GM12878 (cell line): Measurements from ENCODE around the gene MAP3K5. TPM values are rescaled to one million over a fixed set of nuclear protein-coding genes. Genes with fewer than 3 reads are reported as not detected.

Experiments used
- BCLAF1 ChIP-seq: fragments of 450-650 bp; IDR thresholded peaks from 2 replicates; pipeline ENCODE4 v1.6.1; 2017; ENCODE audit warnings: antibody characterized with exemption, mild to moderate bottlenecking, moderate library complexity
- CEBPB ChIP-seq, 2 experiments: fragments of 150-350 bp in 1 of 2; IDR thresholded peaks; 2 replicates each; pipeline ENCODE4 v1.6.1; 2012 to 2014; ENCODE audit warnings: low read depth in 2 of 2, low read length in 2 of 2, borderline replicate concordance in 1 of 2, inconsistent platforms in 1 of 2
- EED ChIP-seq: sonication (generic); IDR thresholded peaks from 2 replicates; pipeline ENCODE4 v1.6.1; 2016; ENCODE audit warnings: antibody characterized with exemption, low read depth
- FOXM1 ChIP-seq: IDR thresholded peaks from 2 replicates; pipeline ENCODE4 v1.6.1; 2012; ENCODE audit warnings: low read depth, mild to moderate bottlenecking, inconsistent platforms, low read length, moderate library complexity
- GABPA ChIP-seq: IDR thresholded peaks from 2 replicates; pipeline ENCODE4 v1.6.1; 2014; ENCODE audit warnings: antibody characterized with exemption, low read depth, mild to moderate bottlenecking, inconsistent platforms
- IRF5 ChIP-seq: fragments of 450-650 bp; IDR thresholded peaks from 2 replicates; pipeline ENCODE4 v1.6.1; 2017; ENCODE audit warnings: borderline replicate concordance
- MEF2A ChIP-seq: IDR thresholded peaks from 2 replicates; pipeline ENCODE4 v1.6.1; 2011; ENCODE audit warnings: low read depth, mild to moderate bottlenecking, low read length, moderate library complexity; ENCODE audit not compliant: insufficient read depth
- NFYB ChIP-seq: IDR thresholded peaks from 2 replicates; pipeline ENCODE4 v1.6.1; 2011; ENCODE audit warnings: low read depth, mild to moderate bottlenecking, low read length, improper control_type of control experiment, moderate library complexity; ENCODE audit not compliant: insufficient read depth
- REST ChIP-seq: IDR thresholded peaks from 2 replicates; pipeline ENCODE4 v1.6.1; 2012; ENCODE audit warnings: mild to moderate bottlenecking, low read depth, low read length
- SUZ12 ChIP-seq: fragments of 200-600 bp; sonication (generic); IDR thresholded peaks from one replicate; pipeline ENCODE4 v1.6.1; 2018; ENCODE audit warnings: antibody characterized with exemption, mild to moderate bottlenecking; ENCODE audit not compliant: unreplicated experiment
- TBL1XR1 ChIP-seq: IDR thresholded peaks from 2 replicates; pipeline ENCODE4 v1.6.1; 2012; ENCODE audit warnings: low read depth, low read length, improper control_type of control experiment
- YY1 ChIP-seq: IDR thresholded peaks from 2 replicates; pipeline ENCODE4 v1.6.1; 2011; ENCODE audit warnings: low read depth, mild to moderate bottlenecking, low read length
- ZNF24 ChIP-seq: fragments of 450-650 bp; IDR thresholded peaks from 2 replicates; pipeline ENCODE4 v1.6.1; 2017; ENCODE audit warnings: antibody characterized with exemption, mild to moderate bottlenecking
- ZNF592 ChIP-seq: fragments of 450-650 bp; IDR thresholded peaks from 2 replicates; pipeline ENCODE4 v1.6.1; 2017; ENCODE audit warnings: mild to moderate bottlenecking, moderate library complexity
- polyA plus RNA-seq, 11 experiments: library from polyadenylated mRNA; depleted of rRNA in 4 of 11; unstranded in 6 of 11; stranded (reverse) in 5 of 11; fragments of >200 nt; fragmentation: Nextera tagmentation in 4 of 11; fragmentation: Illumina TruSeq in 1 of 11; extraction: Ambion mirVana in 4 of 11; extraction: Trizol in 1 of 11; gene quantifications; 1 replicate in 1 of 11; 2 replicates in 10 of 11; pipeline versions ENCODE4 v1.2.1 to v1.2.3, GENCODE V29; 2011 to 2016; ENCODE audit warnings: inconsistent platforms in 2 of 11, missing spikeins in 2 of 11, low read depth in 1 of 11
- total RNA-seq, 4 experiments: library from RNA; depleted of rRNA in 3 of 4; stranded (reverse); fragments of >200 nt in 3 of 4; fragmentation: Illumina TruSeq in 1 of 4; extraction: Trizol in 1 of 4; gene quantifications; 2 replicates each; pipeline versions ENCODE4 v1.2.1 to v1.2.3, GENCODE V29; 2013 to 2021
- TF ChIP-seq, protein P1 (sequence below): IDR thresholded peaks from 2 replicates; pipeline ENCODE4 v1.6.1; 2011; ENCODE audit warnings: borderline replicate concordance, low read depth, mild to moderate bottlenecking, moderate library complexity, mixed read lengths, low read length; ENCODE audit not compliant: insufficient read depth; ENCODE audit errors: extremely low read length

Gene MAP3K5
- total and polyA plus RNA-seq, 10 of the 15 experiments (the other 5 are each of a cell fraction or from before 2014, with no cell fraction given) = 5.4 to 34.3 (median 26.4) TPM

DNA sequence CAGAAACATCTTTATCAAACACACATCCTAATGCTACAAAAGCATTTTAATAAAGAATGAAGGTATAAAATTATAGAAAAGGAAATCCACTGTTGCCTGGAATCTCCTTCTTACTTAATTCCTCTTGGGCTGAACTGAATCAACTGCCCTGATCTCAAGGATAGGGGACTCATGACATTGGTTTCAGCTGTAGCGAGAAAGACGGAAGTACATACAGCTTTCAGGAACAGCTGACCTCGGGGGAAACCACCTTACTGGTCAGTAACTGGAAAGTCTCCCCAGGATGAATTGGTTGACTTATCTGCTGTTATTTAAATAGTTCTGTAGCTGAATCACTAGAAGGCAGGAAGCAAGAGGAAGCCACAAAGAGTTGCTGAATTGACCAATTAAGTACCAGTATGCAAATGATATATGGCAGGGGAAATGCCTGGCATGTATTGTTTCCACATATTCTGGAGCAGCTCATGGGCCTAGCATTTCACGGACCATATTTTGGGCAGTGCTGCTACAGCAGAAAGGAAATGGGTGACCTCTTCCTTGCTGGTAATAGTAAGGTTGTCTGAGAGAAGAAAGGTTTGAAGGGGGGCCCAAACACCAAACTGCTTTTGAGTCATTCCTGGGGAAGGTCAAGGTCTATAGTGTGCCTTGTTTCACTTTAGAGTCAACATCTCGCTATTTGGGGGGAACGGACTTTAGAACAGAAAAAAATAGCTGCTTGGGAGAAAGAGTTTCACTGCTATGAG lies 198.4 kb downstream of the MAP3K5 start (continued):
- TF ChIP-seq ZNF592 = no peak
- TF ChIP-seq, protein P1, sequence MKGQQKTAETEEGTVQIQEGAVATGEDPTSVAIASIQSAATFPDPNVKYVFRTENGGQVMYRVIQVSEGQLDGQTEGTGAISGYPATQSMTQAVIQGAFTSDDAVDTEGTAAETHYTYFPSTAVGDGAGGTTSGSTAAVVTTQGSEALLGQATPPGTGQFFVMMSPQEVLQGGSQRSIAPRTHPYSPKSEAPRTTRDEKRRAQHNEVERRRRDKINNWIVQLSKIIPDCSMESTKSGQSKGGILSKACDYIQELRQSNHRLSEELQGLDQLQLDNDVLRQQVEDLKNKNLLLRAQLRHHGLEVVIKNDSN = peak; percentile 3
- TF ChIP-seq MEF2A = 0 out of 2 replicates have a peak, but pooled peaks have one; percentile 59
- TF ChIP-seq YY1 = peak; percentile 42; the same call in 1 of the 2 replicates
- no peak for TF ChIP-seq REST
- no peak for TF ChIP-seq TBL1XR1
- no peak for TF ChIP-seq IRF5
- TF ChIP-seq CEBPB (IDR thresholded peaks at IDR 0.05; ENCODE audit: borderline replicate concordance in 1 of 2, low read depth in 2 of 2, low read length in 2 of 2) = no peak
- no peak for TF ChIP-seq SUZ12
- TF ChIP-seq BCLAF1 = no peak
- TF ChIP-seq FOXM1 = peak; percentile 95
- TF ChIP-seq NFYB = peak; percentile 80
- TF ChIP-seq ZNF24 = no peak
- no peak for TF ChIP-seq GABPA
- peak; percentile 71 for TF ChIP-seq EED
